GM19452 (cell line): Measurements from ENCODE around the gene GGACT.
"Not testable (repeated sequence)": the region's sequence is repeated elsewhere in the genome, so short reads cannot be mapped to it uniquely, and the experiment has no call there.

ENCODE experiments used
- ATAC-seq: cut with Tn5 transposase; IDR thresholded peaks from one replicate; pipeline ENCODE4 v1.9.1; 2021; ENCODE audit not compliant: unreplicated experiment

Gene GGACT

DNA sequence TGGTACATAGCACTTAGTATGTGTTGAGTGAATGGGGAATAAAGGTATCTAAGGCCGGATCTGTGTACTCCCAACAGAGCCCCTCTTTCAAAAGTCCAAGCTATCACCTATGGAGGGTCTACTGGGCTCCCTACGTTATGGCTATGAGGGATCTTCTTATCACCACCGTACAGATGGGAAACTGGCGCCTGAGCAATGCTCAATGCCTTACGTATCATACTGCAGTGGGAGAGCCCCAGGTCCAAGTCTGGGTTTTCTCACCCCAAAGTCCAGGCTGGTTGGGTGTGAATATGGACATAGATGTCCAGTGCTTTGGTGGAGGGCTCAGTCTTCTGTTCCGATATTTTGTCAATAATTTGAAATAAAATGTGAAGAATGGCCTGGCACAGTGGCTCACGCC, 13.1 kb upstream of the GGACT start:
- ATAC-seq = no peak

DNA sequence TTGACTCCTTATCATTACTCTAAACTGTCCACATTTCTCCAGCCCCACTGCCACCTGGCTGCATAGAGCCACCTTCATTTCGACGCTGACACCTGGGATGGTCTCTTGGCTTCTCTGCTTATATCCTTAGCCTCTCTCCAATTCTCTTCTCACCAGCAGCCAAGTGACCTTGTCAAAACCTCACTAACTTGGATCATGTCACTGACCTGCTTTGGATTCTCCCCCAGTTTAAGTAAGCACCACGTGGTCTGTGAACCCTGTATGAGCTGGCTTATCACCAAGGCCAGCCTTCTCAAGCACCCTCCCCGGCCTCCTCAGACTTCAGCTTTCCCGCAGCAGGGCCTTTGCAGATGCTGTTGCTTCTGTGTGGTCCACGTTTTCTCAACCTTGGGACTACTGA, 12.3 kb upstream of the GGACT start:
- ATAC-seq = no peak

DNA sequence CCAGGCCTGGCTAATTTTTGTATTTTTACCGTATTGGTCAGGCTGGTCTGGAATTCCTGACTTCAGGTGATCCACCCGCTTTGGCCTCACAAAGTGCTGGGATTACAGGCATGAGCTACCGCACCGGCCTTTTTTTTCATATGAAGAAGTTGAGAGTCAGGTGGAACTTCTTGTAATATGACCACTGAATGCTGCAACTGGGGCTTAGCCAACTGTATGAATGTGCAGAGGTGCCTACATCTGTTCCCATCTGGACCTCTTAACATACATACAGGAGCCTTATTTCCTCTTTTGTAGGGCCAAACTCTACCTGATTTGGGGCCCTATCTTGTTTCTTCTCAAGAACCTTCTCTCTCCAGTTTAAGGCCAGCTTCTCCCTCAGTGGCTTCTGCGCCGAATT, 11.9 kb upstream of the GGACT start:
- no peak for ATAC-seq

DNA sequence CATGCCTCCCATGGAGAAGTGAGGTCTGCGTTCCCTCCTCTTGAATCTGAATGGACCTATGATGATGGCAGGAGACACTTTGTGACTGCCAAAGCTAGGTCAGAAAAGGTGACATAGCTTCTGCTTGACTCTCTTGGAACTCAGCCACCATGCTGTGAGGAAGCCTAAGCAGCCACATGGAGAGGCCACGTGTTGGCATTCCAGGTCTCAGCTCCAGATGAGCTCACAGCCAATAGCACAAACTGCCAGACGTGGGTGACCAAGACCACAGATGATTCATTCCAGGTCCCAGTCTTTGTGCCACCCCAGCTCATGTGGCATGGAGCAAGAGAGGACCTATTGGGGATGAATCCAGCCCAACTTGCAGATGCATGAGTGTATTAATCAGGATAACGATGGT, 8.7 kb upstream of the GGACT start:
- no peak for ATAC-seq

DNA sequence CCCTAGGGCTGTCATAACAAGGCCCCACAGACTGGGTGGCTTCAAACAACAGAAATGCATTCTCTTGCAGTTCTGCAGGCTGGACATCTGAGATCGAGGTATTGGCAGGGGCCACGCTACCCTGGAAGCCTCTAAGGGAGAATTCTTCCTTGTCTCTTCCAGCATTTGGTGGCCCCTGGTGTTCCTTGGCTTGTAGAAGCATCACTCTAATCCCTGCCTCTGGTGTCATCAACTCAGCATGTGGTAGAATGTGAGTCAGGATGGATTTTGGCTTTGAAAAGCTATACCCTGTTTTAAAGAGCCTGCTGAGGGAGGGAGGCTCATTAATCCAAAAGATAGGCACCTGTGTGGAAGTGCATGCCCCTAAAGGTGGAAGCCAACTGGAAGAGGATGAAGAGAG, 7.9 kb upstream of the GGACT start:
- ATAC-seq = no peak

DNA sequence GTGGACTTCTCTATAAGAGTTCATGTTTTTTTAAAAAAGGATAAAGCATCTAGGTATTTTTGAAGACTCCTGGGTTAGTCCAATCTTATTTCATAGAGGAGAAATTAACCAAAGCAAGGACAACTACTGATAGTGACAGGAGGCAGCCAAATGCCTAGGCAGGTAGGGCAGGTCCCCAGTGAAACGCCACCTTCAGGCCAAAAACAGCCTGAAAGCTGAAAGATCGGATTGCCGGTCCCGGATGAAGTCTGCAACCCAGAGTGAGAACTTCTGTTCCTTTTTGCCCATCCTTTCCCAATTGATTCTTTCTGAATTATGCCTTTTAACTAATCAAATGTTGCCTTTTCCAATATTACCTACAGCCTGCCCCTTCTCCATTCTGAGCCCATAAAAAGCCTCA, 6.1 kb upstream of the GGACT start:
- no peak for ATAC-seq

DNA sequence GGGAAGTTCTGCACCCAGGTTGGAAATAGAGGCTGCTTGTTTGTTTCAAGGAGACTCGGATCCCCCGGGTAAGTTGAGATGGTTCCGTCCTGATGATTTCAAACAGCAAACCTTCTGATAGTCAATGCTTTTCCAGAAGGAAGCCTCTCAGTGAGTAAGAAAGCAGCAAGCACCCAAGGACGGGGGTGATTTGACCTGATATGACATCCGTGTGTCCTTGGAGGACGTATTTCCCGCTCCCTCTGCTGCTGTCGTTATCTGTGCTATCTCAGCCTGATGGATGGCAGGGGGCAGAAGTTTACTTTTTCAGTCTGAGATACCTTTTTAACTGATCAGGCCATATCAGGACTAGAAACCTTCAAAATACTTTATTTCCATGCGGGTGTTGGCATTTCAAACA, 5.7 kb upstream of the GGACT start:
- no peak for ATAC-seq

DNA sequence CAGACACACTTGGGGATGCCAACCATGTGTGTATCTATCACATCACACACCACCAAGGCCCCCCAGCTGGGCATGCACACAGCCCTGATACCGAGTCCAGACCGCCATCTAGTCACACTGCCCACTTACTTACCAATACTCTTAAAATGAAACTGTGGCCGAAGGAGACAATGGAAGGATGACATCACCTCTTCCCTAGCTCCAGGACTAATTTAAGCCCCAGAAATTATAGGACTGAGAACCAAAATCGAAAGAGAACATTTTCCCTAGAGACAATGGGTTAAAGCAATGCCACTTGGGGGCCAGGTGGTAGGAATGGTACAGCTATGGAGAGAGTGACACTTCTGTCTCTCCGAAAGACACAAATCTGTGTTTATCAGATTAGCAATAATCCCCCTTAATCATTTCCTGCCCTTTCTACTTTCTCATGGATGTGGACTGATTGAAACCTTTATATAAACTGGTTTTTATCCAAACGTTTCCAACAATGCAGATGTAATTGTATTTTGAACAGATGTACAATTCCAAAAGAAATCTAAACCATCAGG, 663 bp upstream of the GGACT start:
- ATAC-seq = no peak

DNA sequence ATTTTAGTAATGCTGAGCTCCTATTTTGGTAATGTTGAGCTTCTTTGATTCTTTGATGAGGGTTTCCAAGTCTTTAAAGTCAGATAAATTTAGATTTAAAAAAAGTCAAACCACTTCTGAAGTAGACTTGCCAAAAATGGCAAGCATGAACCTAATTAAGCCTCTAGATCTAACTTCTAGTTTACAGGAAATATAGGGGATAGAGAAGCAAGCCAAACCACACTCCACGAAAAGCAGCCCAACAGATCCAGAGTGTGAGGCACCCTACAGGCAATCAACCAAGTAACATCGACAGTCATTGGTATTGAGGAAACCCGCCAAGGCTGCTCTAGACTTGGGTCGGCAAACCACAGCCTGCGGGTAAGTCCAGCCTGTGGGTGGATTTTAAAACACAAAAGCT, 3.7 kb downstream of the GGACT start:
- no peak for ATAC-seq

DNA sequence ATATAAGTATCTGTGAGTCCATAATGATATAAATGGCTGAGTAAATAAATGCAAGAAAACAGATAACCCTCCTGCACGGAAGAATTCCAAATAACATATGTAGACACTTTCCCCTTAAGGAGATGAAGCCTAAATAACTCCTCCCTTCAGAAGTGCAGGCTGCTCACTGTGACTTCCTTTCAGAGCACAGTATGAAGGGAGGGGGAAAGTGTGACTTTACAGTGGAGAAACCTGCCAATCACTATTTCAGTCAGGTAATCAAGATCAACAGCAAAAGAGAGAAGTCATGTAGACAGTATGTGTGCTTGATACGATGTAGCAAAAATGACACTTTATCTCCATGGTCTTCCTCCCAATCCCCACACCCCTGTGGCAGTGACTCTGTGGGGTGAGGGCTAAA, 7.1 kb downstream of the GGACT start:
- no peak for ATAC-seq

DNA sequence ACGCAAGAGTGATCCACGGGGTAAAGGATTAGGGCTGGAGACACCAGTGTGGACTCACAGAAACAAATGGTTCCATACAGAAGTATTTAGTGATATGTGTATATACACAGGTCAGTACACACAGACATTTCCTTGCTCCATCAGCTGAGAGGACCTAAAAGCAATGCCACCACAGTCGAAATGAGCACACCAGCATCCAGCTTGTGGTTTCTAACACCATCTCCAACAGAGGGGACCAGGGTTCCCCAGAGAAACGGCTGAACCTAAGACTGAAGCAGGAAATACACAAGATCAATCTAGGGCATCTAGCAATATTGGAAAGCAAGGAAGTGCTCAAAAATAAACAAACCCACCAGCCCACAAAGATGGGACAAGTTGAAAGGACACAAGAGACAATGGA, 7.6 kb downstream of the GGACT start:
- ATAC-seq = no peak

DNA sequence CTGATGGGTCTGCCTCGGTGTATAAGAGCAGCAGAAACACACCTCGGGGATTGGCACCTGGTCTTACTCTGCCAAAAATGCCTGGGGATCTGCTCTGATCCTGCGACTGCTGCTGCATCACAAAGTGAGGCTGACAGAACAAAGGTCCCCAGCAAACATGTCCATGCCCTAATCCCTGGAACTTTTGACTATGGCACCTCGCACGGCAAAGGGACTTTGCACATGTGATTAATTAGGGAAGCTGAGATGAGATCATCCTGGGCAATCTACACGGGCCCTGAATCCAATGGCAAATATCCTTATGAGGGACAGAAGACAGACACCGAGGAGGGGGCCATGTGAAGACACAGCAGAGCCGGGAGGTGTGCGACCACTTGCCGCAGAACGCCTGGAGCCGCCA, 8.5 kb downstream of the GGACT start:
- no peak for ATAC-seq

DNA sequence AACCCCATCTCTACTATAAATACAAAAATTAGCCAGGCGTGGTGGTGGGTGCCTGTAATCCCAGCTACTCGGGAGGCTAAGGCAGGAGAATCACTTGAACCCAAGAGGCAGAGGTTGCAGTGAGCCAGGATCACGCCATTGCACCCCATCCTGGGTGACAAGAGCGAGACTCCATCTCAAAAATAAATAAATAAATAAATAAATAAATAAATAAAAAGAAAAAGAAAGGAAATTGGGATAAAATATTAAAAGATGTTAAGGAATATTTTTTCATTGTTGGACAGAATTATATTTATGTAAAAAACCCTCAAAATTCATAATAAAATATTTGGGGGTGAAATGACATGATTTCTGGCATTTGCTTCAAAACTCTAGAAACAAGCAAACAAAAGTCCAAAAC, 11.3 kb downstream of the GGACT start:
- ATAC-seq = not testable (repeated sequence)

DNA sequence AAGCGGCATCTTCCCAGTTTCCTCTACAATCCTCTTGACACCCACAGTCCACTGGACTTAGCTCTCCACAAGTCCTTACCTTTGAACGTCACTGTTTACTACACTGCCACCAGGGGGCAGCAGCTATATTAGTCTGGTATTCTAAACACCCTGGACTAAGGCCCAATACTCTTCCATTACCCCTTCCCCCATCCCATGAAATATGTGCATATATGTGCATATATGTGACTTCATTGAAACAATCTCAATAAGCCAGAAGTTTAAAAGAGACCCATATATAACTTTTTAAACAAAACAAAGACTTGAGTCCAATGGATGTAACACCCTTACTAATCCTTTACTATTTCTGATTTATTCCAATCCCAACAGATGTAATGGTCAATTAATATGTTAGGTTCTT, 15.5 kb downstream of the GGACT start:
- ATAC-seq = peak; percentile 96

DNA sequence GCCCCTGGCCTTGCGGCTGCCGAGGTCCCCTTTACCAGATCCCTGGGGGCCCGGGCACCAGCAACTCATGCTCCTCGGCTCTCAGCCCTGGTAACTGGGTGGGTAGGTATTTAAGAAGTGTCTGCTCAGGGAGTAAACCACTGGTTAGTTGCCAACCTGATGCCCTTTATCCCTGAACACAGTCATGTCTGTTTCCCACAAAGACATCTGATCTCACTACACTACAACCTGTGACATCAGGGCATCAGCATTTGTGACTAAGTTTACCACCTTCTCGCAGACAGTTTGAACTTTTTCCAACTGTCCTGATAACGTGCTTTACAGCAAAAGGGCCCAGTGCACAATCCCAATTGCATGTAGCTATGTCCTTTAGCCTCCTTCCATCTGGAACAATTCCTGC, 22.0 kb downstream of the GGACT start:
- ATAC-seq = no peak

DNA sequence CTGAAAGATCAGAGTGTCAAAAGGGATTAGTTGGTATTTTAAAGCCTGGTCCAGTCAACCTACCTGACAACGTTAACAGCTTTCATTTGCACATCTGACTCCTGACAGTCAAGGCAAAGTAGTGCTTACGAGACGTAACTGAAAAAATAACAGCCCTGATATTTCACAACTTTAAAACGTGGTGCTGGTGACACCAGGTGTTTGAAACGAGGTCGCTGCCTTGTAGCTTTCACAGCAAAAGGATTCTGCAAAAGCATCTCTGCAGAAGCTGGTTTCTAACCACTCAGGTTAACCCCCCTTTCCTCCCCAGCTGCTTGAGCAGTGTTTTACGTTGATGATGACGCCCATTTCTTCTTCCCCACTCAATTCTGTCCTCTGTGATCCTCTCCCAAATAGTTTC, 23.3 kb downstream of the GGACT start:
- ATAC-seq = no peak

DNA sequence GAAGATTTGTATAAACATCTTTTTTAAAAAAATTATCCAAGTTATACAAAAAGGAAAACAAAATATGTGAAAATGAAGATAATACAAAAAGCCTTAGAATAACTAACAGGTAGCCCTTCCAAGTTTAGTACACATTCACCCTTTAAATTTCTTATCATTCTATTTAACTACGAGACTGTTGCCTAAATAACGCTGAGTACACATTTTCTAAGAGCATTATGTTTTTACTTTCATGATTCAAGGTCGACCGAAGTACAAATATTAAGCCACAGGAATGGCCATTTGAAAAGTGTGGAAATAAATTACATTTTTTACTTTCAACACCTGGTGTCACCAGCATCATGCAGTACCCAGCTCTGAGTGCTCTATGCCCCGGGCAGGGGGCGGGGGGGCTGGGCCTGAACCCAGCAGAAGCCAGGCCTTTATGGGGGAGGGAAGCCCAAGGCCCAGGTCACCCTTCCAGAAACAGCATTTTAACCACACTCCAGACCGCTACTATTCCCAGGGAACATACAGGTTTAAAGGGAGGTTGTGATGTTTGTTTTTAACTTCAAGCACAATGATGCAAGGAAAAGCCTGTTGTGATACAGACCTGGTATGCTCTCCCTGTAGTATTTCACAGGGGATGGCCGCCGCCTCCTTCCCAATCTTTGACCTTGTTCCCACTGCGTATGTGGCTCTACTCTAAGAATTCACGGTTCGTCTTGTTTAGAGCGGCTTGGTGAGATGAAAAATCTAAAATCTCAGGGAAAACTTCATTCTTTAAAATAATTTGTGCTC, 24.0 kb downstream of the GGACT start:
- no peak for ATAC-seq

DNA sequence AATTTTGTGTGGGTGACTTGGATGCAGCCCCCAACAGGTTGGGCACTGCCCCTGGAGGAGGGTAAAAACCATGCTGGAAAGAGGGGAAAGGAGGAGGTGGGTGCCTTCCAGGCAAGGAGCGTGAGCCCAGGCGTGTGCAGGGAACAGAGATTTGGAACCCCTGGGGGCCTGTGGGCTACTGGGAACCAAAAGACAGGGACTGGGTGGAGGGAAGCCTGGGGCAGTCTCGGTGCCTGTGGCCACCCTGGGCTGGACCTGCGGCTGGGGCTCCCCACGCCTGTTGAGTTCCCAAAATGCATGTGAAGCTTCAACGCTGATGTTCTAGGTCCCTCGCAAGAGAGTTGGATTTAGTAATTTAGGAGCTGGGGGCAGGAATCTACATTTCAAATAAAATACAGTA, 24.8 kb downstream of the GGACT start:
- no peak for ATAC-seq

DNA sequence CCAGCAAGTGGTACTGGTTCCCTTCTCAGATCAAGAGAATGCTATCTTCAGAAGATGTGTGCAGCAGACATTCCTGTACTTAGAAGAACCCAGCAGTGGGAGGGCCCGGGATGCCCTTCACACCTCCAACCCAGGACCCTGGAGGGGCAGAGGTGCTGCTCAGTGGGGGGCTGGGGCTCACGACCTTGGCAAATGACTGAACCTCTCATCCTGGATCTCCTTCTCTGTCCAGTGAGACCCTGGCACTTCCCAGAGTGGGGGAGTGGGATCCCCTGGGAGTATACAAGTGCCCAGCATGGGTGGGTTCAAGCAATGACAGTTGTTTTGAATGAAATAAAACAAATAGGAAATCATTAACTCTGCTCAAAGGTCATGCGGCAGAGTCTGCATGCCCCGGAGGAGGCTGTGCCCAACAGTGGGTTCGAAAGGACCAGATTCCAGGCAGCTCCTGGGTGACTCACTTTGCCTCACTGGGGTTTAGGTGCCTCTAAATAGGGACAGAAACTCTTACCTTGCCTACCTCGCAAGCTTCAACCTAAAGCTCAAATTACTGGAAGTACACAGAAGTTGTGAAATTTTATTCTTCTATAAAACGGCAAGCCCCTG, 26.9 kb downstream of the GGACT start:
- no peak for ATAC-seq

DNA sequence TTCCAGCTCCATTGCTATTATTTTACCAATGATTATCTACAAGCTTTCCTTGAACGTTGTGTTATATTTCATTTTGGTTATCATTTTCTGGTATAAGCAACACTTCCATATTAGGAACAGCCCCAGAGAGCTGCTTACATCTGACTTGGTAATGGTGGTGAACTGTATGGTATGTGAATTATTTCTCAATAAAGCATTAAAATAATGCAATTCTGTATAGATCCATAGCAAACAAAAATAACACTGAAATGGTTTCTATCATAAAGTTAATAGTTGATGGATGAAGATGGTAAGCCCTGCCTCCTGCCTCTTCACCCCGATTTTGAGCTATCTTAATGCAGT, 27.5 kb downstream of the GGACT start:
- ATAC-seq = no peak

DNA sequence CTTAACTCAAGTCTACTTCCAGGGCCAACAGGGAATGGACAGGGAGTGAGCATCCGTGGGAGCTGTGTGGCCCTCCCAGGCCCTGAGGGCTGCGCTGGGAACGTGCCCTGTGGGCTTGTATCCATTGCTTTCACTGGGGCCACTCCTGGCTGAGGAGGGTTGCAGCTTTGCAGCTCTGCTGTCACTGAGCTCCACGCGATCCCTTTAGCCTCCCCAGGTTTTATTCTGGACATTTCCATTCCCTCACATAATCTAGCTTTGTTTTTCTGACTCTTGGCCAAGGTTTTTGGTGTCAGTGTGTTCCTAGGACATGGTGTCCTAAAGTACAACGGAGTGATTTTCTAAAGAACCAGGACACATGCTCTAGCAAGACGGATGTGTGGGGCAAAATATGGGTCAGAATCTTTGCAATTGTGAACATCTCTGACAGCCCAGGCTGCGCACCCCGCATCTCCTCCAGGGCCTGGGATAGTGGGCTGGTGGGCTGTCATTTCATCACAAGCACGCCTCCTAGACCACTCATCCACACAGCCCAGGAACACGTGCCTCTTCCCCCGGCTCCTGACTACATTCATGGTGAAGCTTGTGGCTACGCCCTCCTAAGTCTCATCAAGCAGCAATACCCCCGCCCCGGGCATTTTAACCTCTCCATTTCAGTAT, 28.0 kb downstream of the GGACT start:
- ATAC-seq = no peak

DNA sequence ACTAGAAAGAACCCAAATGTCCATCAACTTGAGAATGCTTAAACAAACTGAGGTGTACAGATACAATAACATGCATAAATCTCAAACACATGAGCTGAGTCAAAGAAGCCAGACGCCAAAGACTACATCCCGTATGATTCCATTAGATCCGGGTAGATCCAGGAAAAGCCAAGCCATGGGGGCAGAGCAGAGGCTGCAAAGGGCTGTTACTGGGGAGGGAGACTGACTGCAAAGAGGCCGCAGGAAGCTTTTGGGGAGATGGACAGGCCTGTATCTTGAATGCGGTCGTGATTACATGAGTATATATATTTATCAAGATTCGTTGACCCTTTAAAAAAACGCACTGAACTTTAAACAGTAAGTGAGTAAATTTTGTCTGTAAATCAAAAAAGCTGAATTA, 28.7 kb downstream of the GGACT start:
- ATAC-seq = no peak
